Rectal smooth muscle tissue (tissue), 1 donor: ENCODE data around the gene CNIH3.

Experiments used
- H3K27ac ChIP-seq: one replicate; pipeline ENCODE4 v1.7.0; 2013; ENCODE audit warnings: low read depth, low read length, inconsistent platforms
- H3K27me3 ChIP-seq: one replicate; pipeline ENCODE4 v1.7.0; 2013; ENCODE audit warnings: low read length; ENCODE audit not compliant: control insufficient read depth, insufficient read depth
- H3K36me3 ChIP-seq: one replicate; pipeline ENCODE4 v1.7.0; 2013; ENCODE audit warnings: low read length; ENCODE audit not compliant: control insufficient read depth, insufficient read depth
- H3K4me1 ChIP-seq: one replicate; pipeline ENCODE4 v1.7.0; 2013; ENCODE audit warnings: low read length; ENCODE audit not compliant: control insufficient read depth, insufficient read depth
- H3K4me3 ChIP-seq: one replicate; pipeline ENCODE4 v1.7.0; 2013; ENCODE audit warnings: low read length
- H3K9ac ChIP-seq: one replicate; pipeline ENCODE4 v1.7.0; 2013; ENCODE audit warnings: low read length

CNIH3 gene

GRCh38 chr1:224592636-224593582 is 23.2 kb upstream of the CNIH3 start:
- Histone ChIP-seq H3K9ac (no peak overlapping the region), H3K27me3 (no peaks in the 10 kb centered on the region), H3K27ac (no peak overlapping the region), H3K36me3 (no peaks in the 10 kb centered on the region), H3K4me3 (no peak overlapping the region), H3K4me1 (no peaks in the 10 kb centered on the region)

GRCh38 chr1:224594360-224594759 is 21.8 kb upstream of the CNIH3 start:
- Histone ChIP-seq H3K27me3 (no peaks in the 10 kb centered on the region), H3K4me3 (no peak overlapping the region), H3K4me1 (no peaks in the 10 kb centered on the region), H3K36me3 (no peaks in the 10 kb centered on the region), H3K9ac (no peak overlapping the region), H3K27ac (no peak overlapping the region)

GRCh38 chr1:224594851-224595250 is 21.3 kb upstream of the CNIH3 start:
- no peak overlapping the region for H3K9ac ChIP-seq
- H3K27ac ChIP-seq, result no peak overlapping the region
- H3K36me3 ChIP-seq, result no peaks in the 10 kb centered on the region
- no peaks in the 10 kb centered on the region for H3K4me1 ChIP-seq
- H3K4me3 ChIP-seq, result no peak overlapping the region
- H3K27me3 ChIP-seq, result no peaks in the 10 kb centered on the region

- Histone ChIP-seq H3K36me3 (no peaks in the 10 kb centered on the region), H3K27ac (no peak overlapping the region), H3K4me1 (no peaks in the 10 kb centered on the region), H3K4me3 (no peak overlapping the region), H3K9ac (no peak overlapping the region), H3K27me3 (no peaks in the 10 kb centered on the region)
Measured at GRCh38 chr1:224605482-224606181, 10.5 kb upstream of the CNIH3 start.

- no peak overlapping the region for H3K4me3 ChIP-seq
- no peaks in the 10 kb centered on the region for H3K36me3 ChIP-seq
- no peak overlapping the region for H3K9ac ChIP-seq
- H3K4me1 ChIP-seq, result no peaks in the 10 kb centered on the region
- H3K27me3 ChIP-seq, result no peaks in the 10 kb centered on the region
- H3K27ac ChIP-seq, result no peak overlapping the region
Measured at GRCh38 chr1:224607188-224608148, 8.6 kb upstream of the CNIH3 start.

- Histone ChIP-seq H3K9ac (no peak overlapping the region), H3K4me1 (no peaks in the 10 kb centered on the region), H3K27me3 (no peaks in the 10 kb centered on the region), H3K4me3 (no peak overlapping the region), H3K27ac (no peak overlapping the region), H3K36me3 (no peaks in the 10 kb centered on the region)
Measured at GRCh38 chr1:224609333-224609732, 6.8 kb upstream of the CNIH3 start.

GRCh38 chr1:224612246-224612645 is 3.9 kb upstream of the CNIH3 start:
- H3K27ac ChIP-seq, result no peak overlapping the region
- no peaks in the 10 kb centered on the region for H3K36me3 ChIP-seq
- no peaks in the 10 kb centered on the region for H3K4me1 ChIP-seq
- no peak overlapping the region for H3K9ac ChIP-seq
- no peaks in the 10 kb centered on the region for H3K27me3 ChIP-seq
- no peak overlapping the region for H3K4me3 ChIP-seq

GRCh38 chr1:224613486-224613885 is 2.6 kb upstream of the CNIH3 start:
- no peak overlapping the region for H3K4me3 ChIP-seq
- no peaks in the 10 kb centered on the region for H3K36me3 ChIP-seq
- peaks cover 6% of the 10 kb centered on the region for H3K27me3 ChIP-seq
- H3K4me1 ChIP-seq, result no peaks in the 10 kb centered on the region
- H3K27ac ChIP-seq, result no peak overlapping the region
- H3K9ac ChIP-seq, result no peak overlapping the region

- H3K27ac ChIP-seq, result no peak overlapping the region
- H3K9ac ChIP-seq, result no peak overlapping the region
- H3K4me1 ChIP-seq, result no peaks in the 10 kb centered on the region
- H3K27me3 ChIP-seq, result peaks cover 6% of the 10 kb centered on the region
- H3K4me3 ChIP-seq, result peak overlapping the region; percentile 6
- H3K36me3 ChIP-seq, result no peaks in the 10 kb centered on the region
Measured at GRCh38 chr1:224616756-224617409, 766 bp downstream of the CNIH3 start.

GRCh38 chr1:224617410-224618355 is 1.6 kb downstream of the CNIH3 start:
- Histone ChIP-seq H3K27ac (no peak overlapping the region), H3K4me1 (no peaks in the 10 kb centered on the region), H3K27me3 (peaks cover 6% of the 10 kb centered on the region), H3K4me3 (no peak overlapping the region), H3K9ac (no peak overlapping the region), H3K36me3 (no peaks in the 10 kb centered on the region)

- no peak overlapping the region for H3K9ac ChIP-seq
- H3K4me3 ChIP-seq, result no peak overlapping the region
- H3K27me3 ChIP-seq, result peaks cover 6% of the 10 kb centered on the region
Measured at GRCh38 chr1:224619209-224619608, 3.1 kb downstream of the CNIH3 start.

More at GRCh38 chr1:224619209-224619608, 3.1 kb downstream of the CNIH3 start:
- no peak overlapping the region for H3K27ac ChIP-seq
- no peaks in the 10 kb centered on the region for H3K36me3 ChIP-seq
- H3K4me1 ChIP-seq, result no peaks in the 10 kb centered on the region
